MM.1S (cell line): ENCODE data around the gene DCD.

Experiments used
- CTCF ChIP-seq: fragments of 300-600 bp; sonication (generic); IDR thresholded peaks from 2 replicates; pipeline ENCODE4 v1.5.1; 2016; ENCODE audit warnings: antibody characterized with exemption, low read length, mixed read lengths
- EZH2 ChIP-seq: fragments of 300-600 bp; sonication (generic); optimal IDR thresholded peaks from 2 replicates; pipeline ENCODE3; 2017; ENCODE audit warnings: low read depth, mild to moderate bottlenecking, antibody characterized with exemption, low read length, mixed read lengths
- EZH2phosphoT487 ChIP-seq: fragments of 300-600 bp; sonication (generic); IDR thresholded peaks from 2 replicates; pipeline ENCODE4 v1.6.1; 2018; ENCODE audit warnings: antibody characterized with exemption, low read length

- TF ChIP-seq CTCF (no peak), EZH2phosphoT487 (no peak), EZH2 (no peak)
Observed at GRCh38 chr12:54641089-54641488, 7.1 kb downstream of the DCD start.
